BE2C (cell line): ENCODE measurements around the gene AEBP2.
A peak's percentile ranks its signal among the peaks of the same experiment; 100 is the strongest.

Source experiments
- DNase-seq: peaks from one replicate; pipeline ENCODE4 v3.0.0-alpha.2; 2020
- H3K27me3 ChIP-seq: fragments of 250-450 bp; sonication (Bioruptor Pico); 2 replicates; pipeline ENCODE4 v1.5.1; 2020; ENCODE audit warnings: mild to moderate bottlenecking
- H3K36me3 ChIP-seq: fragments of 250-450 bp; sonication (Bioruptor Pico); 2 replicates; pipeline ENCODE4 v1.5.1; 2020; ENCODE audit warnings: mild to moderate bottlenecking
- H3K4me1 ChIP-seq: fragments of 250-450 bp; sonication (Bioruptor Pico); 2 replicates; pipeline ENCODE4 v1.5.1; 2020
- H3K4me3 ChIP-seq: 2 replicates; pipeline ENCODE4 v1.5.1; 2011; ENCODE audit warnings: low read depth, low read length
- H3K9me3 ChIP-seq: fragments of 250-450 bp; sonication (Bioruptor Pico); 2 replicates; pipeline ENCODE4 v1.5.1; 2020
- TF ChIP-seq, protein P1 (sequence below): IDR thresholded peaks from 2 replicates; pipeline ENCODE4 v1.5.1; 2012; ENCODE audit warnings: mild to moderate bottlenecking, low read depth, low read length

The AEBP2 gene

GRCh38 chr12:19402211-19402610 is 37.1 kb upstream of the AEBP2 start:
- H3K9me3 ChIP-seq: no peaks in the 10 kb centered on the region
- H3K4me3 ChIP-seq: no peak overlapping the region
- no peaks in the 10 kb centered on the region for H3K4me1 ChIP-seq
- no peak for DNase-seq
- H3K36me3 ChIP-seq: no peaks in the 10 kb centered on the region
- TF ChIP-seq, protein P1, sequence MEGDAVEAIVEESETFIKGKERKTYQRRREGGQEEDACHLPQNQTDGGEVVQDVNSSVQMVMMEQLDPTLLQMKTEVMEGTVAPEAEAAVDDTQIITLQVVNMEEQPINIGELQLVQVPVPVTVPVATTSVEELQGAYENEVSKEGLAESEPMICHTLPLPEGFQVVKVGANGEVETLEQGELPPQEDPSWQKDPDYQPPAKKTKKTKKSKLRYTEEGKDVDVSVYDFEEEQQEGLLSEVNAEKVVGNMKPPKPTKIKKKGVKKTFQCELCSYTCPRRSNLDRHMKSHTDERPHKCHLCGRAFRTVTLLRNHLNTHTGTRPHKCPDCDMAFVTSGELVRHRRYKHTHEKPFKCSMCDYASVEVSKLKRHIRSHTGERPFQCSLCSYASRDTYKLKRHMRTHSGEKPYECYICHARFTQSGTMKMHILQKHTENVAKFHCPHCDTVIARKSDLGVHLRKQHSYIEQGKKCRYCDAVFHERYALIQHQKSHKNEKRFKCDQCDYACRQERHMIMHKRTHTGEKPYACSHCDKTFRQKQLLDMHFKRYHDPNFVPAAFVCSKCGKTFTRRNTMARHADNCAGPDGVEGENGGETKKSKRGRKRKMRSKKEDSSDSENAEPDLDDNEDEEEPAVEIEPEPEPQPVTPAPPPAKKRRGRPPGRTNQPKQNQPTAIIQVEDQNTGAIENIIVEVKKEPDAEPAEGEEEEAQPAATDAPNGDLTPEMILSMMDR: no peak
- no peaks in the 10 kb centered on the region for H3K27me3 ChIP-seq

- H3K27me3 ChIP-seq: no peaks in the 10 kb centered on the region
- TF ChIP-seq, protein P1: no peak
- H3K36me3 ChIP-seq: no peaks in the 10 kb centered on the region
- H3K4me3 ChIP-seq: no peak overlapping the region
- no peaks in the 10 kb centered on the region for H3K4me1 ChIP-seq
- H3K9me3 ChIP-seq: no peaks in the 10 kb centered on the region
- peak; percentile 71 for DNase-seq
These were observed 36.4 kb upstream of the AEBP2 start for GRCh38 chr12:19402743-19403431.

GRCh38 chr12:19404242-19404880 is 34.9 kb upstream of the AEBP2 start:
- DNase-seq: no peak
- Histone ChIP-seq H3K4me1 (peaks cover 5% of the 10 kb centered on the region), H3K36me3 (no peaks in the 10 kb centered on the region), H3K4me3 (no peak overlapping the region), H3K27me3 (no peaks in the 10 kb centered on the region), H3K9me3 (no peaks in the 10 kb centered on the region)
- TF ChIP-seq, protein P1: no peak

- Histone ChIP-seq H3K36me3 (no peaks in the 10 kb centered on the region), H3K4me3 (no peak overlapping the region), H3K9me3 (no peaks in the 10 kb centered on the region), H3K4me1 (peaks cover 23% of the 10 kb centered on the region), H3K27me3 (no peaks in the 10 kb centered on the region)
- DNase-seq: no peak
- TF ChIP-seq, protein P1: no peak
These were observed 29.9 kb upstream of the AEBP2 start for GRCh38 chr12:19409376-19409775.

DNA sequence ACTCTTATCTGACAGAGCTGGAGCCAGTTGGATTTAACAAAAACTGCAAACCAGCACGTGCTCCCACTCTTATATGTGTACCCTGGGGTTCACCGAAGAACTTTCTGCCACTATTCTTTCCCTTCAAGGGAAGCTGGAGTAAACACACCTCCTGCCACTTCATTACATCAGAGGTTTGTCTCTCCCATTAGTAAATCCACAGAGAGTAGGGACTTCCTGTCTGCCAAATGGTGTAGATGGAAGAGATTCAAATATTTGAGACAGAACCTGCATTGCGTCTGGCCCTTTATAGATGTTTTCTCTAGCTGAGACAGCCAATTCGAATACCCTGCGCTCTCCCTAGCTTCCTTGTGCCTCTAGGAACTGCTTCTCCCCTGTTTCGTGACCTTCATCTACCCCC is 29.1 kb upstream of the AEBP2 start:
- H3K4me3 ChIP-seq: peak overlapping the region; percentile 23

More for the DNA sequence above, 29.1 kb upstream of the AEBP2 start:
- Histone ChIP-seq H3K36me3 (no peaks in the 10 kb centered on the region), H3K4me1 (peaks cover 23% of the 10 kb centered on the region), H3K9me3 (no peaks in the 10 kb centered on the region), H3K27me3 (no peaks in the 10 kb centered on the region)
- TF ChIP-seq, protein P1: no peak
- DNase-seq: peak; percentile 29
